Endothelial cell of umbilical vein (primary cell): Measurements from ENCODE around the gene EPAS1. TPM values are rescaled to one million over a fixed set of nuclear protein-coding genes. Genes with fewer than 3 reads are reported as not detected.

Experiments
- BruUV-seq: library from RNA; stranded (reverse); fragments of 400-500 nt; replicated peaks from 2 replicates; lab custom pipeline; 2021; lab: Mats Ljungman, UMichigan
- CTCF ChIA-PET: fragments of 300-600, 350-600 bp; sonication (Branson Sonifier 250); formaldehyde crosslinking; loops from one replicate; lab custom pipeline; 2021; ENCODE audit warnings: antibody characterized with exemption, inconsistent platforms; lab: Charles Lee
- POLR2A ChIA-PET: fragments of 300-600, 350-600 bp; sonication (Branson Sonifier 250); formaldehyde crosslinking; loops from one replicate; lab custom pipeline; 2021; ENCODE audit warnings: antibody characterized with exemption, inconsistent platforms; lab: Charles Lee
- DNase-seq: peaks from one replicate; pipeline ENCODE4 v3.0.0-alpha.2; 2011; ENCODE audit warnings: low read depth, low spot score
- FAIRE-seq: peaks from 2 replicates; lab custom pipeline; 2011; peaks lifted over from hg19 to GRCh38; lab: Jason Lieb, UNC
- H2AFZ ChIP-seq: 2 replicates; pipeline ENCODE4 v1.6.0; 2012; ENCODE audit warnings: low read depth, low read length, control low read depth, inconsistent platforms
- H3K27ac ChIP-seq: 2 replicates; pipeline ENCODE4 v1.5.1; 2011; ENCODE audit warnings: low read depth, mild to moderate bottlenecking, control low read depth, low read length, moderate library complexity; ENCODE audit not compliant: insufficient read depth
- H3K27me3 ChIP-seq, 2 experiments: 2 replicates each; pipeline versions ENCODE4 v1.6.0 to v1.6.1; 2011; ENCODE audit warnings: low read length in 2 of 2, mixed read lengths in 1 of 2; ENCODE audit not compliant: control insufficient read depth in 2 of 2, insufficient read depth in 2 of 2
- H3K36me3 ChIP-seq, 2 experiments: 2 replicates in 1 of 2; 3 replicates in 1 of 2; pipeline ENCODE4 v1.5.1; 2011; ENCODE audit warnings: low read length in 2 of 2, mild to moderate bottlenecking in 1 of 2, moderate library complexity in 1 of 2; ENCODE audit not compliant: control insufficient read depth in 2 of 2, insufficient read depth in 2 of 2; ENCODE audit errors: extremely low read depth in 1 of 2
- H3K4me1 ChIP-seq: 3 replicates; pipeline ENCODE4 v1.5.1; 2011; ENCODE audit warnings: mild to moderate bottlenecking, low read length; ENCODE audit not compliant: control insufficient read depth, insufficient read depth; ENCODE audit errors: extremely low read depth
- H3K4me2 ChIP-seq: 2 replicates; pipeline ENCODE4 v1.6.1; 2011; ENCODE audit warnings: low read length, control low read depth, mixed read lengths; ENCODE audit not compliant: insufficient read depth
- H3K4me3 ChIP-seq, 3 experiments: fragments of 200-600 bp in 1 of 3; sonication (generic), shearing (Covaris generic) in 1 of 3; replicated peaks in 1 of 3; 2 replicates each; pipeline ENCODE4 v1.5.1; 2011 to 2016; ENCODE audit warnings: control low read depth in 3 of 3, low read length in 3 of 3, mild to moderate bottlenecking in 2 of 3, inconsistent platforms in 1 of 3, low read depth in 1 of 3, moderate library complexity in 1 of 3; ENCODE audit not compliant: insufficient read depth in 1 of 3
- H3K79me2 ChIP-seq: 2 replicates; pipeline ENCODE4 v1.6.0; 2012; ENCODE audit warnings: low read length, inconsistent platforms; ENCODE audit not compliant: control insufficient read depth, insufficient read depth
- H3K9ac ChIP-seq: replicated peaks from 2 replicates; pipeline ENCODE3; 2011; ENCODE audit warnings: low read length, control low read depth; ENCODE audit not compliant: insufficient read depth; ENCODE audit errors: extremely low read depth
- H3K9me1 ChIP-seq: replicated peaks from 3 replicates; pipeline ENCODE4 v1.6.0; 2011; ENCODE audit warnings: mild to moderate bottlenecking, low read length; ENCODE audit not compliant: control insufficient read depth, insufficient read depth; ENCODE audit errors: extremely low read depth
- H3K9me3 ChIP-seq: replicated peaks from 2 replicates; pipeline ENCODE4 v1.5.1; 2012; ENCODE audit warnings: low read length, inconsistent platforms; ENCODE audit not compliant: control insufficient read depth, insufficient read depth
- H4K20me1 ChIP-seq: replicated peaks from 2 replicates; pipeline ENCODE3; 2011; ENCODE audit warnings: mild to moderate bottlenecking, low read length; ENCODE audit not compliant: control insufficient read depth, insufficient read depth; ENCODE audit errors: extremely low read depth
- EZH2 ChIP-seq: IDR thresholded peaks from 2 replicates; pipeline ENCODE4 v1.6.1; 2012; ENCODE audit warnings: borderline replicate concordance, low read depth, mild to moderate bottlenecking, moderate library complexity, low read length, inconsistent platforms; ENCODE audit not compliant: severe bottlenecking
- FOS ChIP-seq: IDR thresholded peaks from 2 replicates; pipeline ENCODE4 v1.6.1; 2011; ENCODE audit warnings: mild to moderate bottlenecking, low read length, moderate library complexity, borderline replicate concordance; ENCODE audit not compliant: insufficient read depth
- GATA2 ChIP-seq: IDR thresholded peaks from 2 replicates; pipeline ENCODE4 v1.7.0; 2011; ENCODE audit warnings: low read depth, mild to moderate bottlenecking, moderate library complexity, mixed read lengths, low read length; ENCODE audit not compliant: insufficient read length, insufficient read depth
- JUN ChIP-seq: IDR thresholded peaks from 2 replicates; pipeline ENCODE4 v1.6.1; 2011; ENCODE audit warnings: borderline replicate concordance, low read depth; ENCODE audit not compliant: insufficient read length, insufficient read depth
- MYC ChIP-seq: IDR thresholded peaks from one replicate; pipeline ENCODE4 v1.6.1; 2011; ENCODE audit warnings: mild to moderate bottlenecking, low read depth, low read length
- POLR2A ChIP-seq: IDR thresholded peaks from 2 replicates; pipeline ENCODE4 v1.6.1; 2012; ENCODE audit warnings: low read depth, mild to moderate bottlenecking, control low read depth, low read length
- POLR2AphosphoS5 ChIP-seq: IDR thresholded peaks from 2 replicates; pipeline ENCODE4 v1.6.1; 2012; ENCODE audit warnings: low read depth, mild to moderate bottlenecking, control low read depth, low read length, moderate library complexity; ENCODE audit not compliant: insufficient read depth
- dilution Hi-C: fragments of 300-500 bp; cut with MboI; formaldehyde crosslinking; loops from one replicate; pipeline ENCODE4 v1.15.0; 2019; ENCODE audit warnings: low sequenced_read_pairs; ENCODE audit not compliant: extremely low pct_ligation_motif_present
- intact Hi-C: fragments of 100-400 bp; cut with micrococcal nuclease; formaldehyde crosslinking; loops from one replicate; pipeline ENCODE4 v1.10.0; 2022
- polyA plus RNA-seq, 4 experiments: library from polyadenylated mRNA; depleted of rRNA in 3 of 4; stranded (reverse) in 3 of 4; unstranded in 1 of 4; fragments of >200 nt; gene quantifications; 2 replicates each; pipeline versions ENCODE4 v1.2.1 to v1.2.3, GENCODE V29; 2011 to 2012; ENCODE audit warnings: missing spikeins in 1 of 4
- total RNA-seq: library from RNA; stranded (reverse); gene quantifications from 2 replicates; pipeline ENCODE4 v1.2.3, GENCODE V29; 2021
- TF ChIP-seq, protein P1 (sequence below), 2 donors: IDR thresholded peaks; 1 replicate in 1 of 2; 2 replicates in 1 of 2; pipeline ENCODE4 v1.5.1; 2011; ENCODE audit warnings: low read length in 2 of 2, mild to moderate bottlenecking in 2 of 2, moderate library complexity in 2 of 2, control low read depth in 1 of 2, inconsistent platforms in 1 of 2, low read depth in 1 of 2; ENCODE audit not compliant: insufficient read depth in 1 of 2; ENCODE audit errors: extremely low read depth in 1 of 2
- TF ChIP-seq, protein P2 (sequence below): IDR thresholded peaks from 2 replicates; pipeline ENCODE4 v1.6.1; 2011; ENCODE audit not compliant: insufficient read depth, insufficient read length

EPAS1 gene
- total and polyA plus RNA-seq, 2 donors (not counting 3 experiments of a cell fraction or from before 2014, with no cell fraction given): 229 to 374 TPM

GRCh38 chr2:46410273-46411244, 113.4 kb downstream of the EPAS1 start:
- Histone ChIP-seq H3K9ac (no peak overlapping the region), H3K9me3 (no peaks in the 10 kb centered on the region), H3K4me1 (no peaks in the 10 kb centered on the region), H3K4me3 (no peak overlapping the region), H2AFZ (no peak overlapping the region), H3K79me2 (no peaks in the 10 kb centered on the region), H3K9me1 (no peaks in the 10 kb centered on the region), H4K20me1 (no peaks in the 10 kb centered on the region), H3K4me2 (no peak overlapping the region), H3K27me3 (no peaks in the 10 kb centered on the region), H3K36me3 (no peaks in the 10 kb centered on the region), H3K27ac (no peak overlapping the region)
- BruUV-seq: no TSS peak
- ChIA-PET POLR2A (no interaction called here), CTCF (no interaction called here)
- TF ChIP-seq POLR2A (no peak), FOS (no peak), JUN (no peak), EZH2 (no peak), MYC (no peak), POLR2AphosphoS5 (no peak), GATA2 (no peak)
- TF ChIP-seq, protein P1, sequence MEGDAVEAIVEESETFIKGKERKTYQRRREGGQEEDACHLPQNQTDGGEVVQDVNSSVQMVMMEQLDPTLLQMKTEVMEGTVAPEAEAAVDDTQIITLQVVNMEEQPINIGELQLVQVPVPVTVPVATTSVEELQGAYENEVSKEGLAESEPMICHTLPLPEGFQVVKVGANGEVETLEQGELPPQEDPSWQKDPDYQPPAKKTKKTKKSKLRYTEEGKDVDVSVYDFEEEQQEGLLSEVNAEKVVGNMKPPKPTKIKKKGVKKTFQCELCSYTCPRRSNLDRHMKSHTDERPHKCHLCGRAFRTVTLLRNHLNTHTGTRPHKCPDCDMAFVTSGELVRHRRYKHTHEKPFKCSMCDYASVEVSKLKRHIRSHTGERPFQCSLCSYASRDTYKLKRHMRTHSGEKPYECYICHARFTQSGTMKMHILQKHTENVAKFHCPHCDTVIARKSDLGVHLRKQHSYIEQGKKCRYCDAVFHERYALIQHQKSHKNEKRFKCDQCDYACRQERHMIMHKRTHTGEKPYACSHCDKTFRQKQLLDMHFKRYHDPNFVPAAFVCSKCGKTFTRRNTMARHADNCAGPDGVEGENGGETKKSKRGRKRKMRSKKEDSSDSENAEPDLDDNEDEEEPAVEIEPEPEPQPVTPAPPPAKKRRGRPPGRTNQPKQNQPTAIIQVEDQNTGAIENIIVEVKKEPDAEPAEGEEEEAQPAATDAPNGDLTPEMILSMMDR (IDR thresholded peaks at IDR 0.05; ENCODE audit: extremely low read depth in 1 of 2, insufficient read depth in 1 of 2, low read depth in 1 of 2, low read length in 2 of 2): no peak
- TF ChIP-seq, protein P2, sequence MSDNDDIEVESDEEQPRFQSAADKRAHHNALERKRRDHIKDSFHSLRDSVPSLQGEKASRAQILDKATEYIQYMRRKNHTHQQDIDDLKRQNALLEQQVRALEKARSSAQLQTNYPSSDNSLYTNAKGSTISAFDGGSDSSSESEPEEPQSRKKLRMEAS: no peak
- FAIRE-seq (no peak), DNase-seq (no peak)
- intact Hi-C loops (no loop called here), dilution Hi-C loops (no loop called here)
